ENCODE data around the gene CBFA2T2. TPM values are rescaled to one million over a fixed set of nuclear protein-coding genes. Genes with fewer than 3 reads are reported as not detected.

The CBFA2T2 gene
- total and polyA plus RNA-seq, 10 of the 15 experiments (the other 5 are each of a cell fraction or from before 2014, with no cell fraction given) = 0.61 to 8.6 (median 5.5) TPM

DNA sequence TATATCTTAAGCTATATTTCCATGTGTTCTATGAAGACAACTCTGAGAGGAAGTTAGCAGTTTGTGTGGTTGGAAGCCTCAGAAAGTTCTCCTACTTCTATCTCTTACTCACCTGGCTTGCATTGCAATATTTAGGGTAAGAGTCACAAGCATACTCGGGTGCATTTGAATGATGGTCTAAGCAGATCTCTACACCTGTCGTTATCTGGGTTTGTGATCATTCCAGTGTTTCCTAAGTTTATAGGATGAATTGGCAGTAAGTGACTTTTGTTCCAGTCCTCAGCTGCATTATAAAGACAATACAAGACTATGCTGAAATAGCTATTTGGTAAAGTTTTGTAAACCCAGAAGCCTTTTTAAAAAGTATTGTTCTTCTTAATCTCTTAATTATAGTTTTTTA is 36.9 kb downstream of the CBFA2T2 start:
- ATAC-seq = no peak
- SMC1A ChIA-PET (ENCODE audit: uncharacterized antibody, unreplicated experiment) = interaction anchor here (0.6 to 1.2 kb wide), 2 partner anchors 11 to 20 kb away, joined by 3 read pairs; no protein-coding TSS in a partner anchor
- Histone ChIP-seq H3K9ac (ENCODE audit: control insufficient read depth, insufficient read depth, low read length) (no peak overlapping the region), H3K79me2 (ENCODE audit: control insufficient read depth, insufficient read depth, low read length) (no peaks in the 10 kb centered on the region), H2AFZ (ENCODE audit: control insufficient read depth, low read depth, low read length) (no peak overlapping the region), H3K36me3 (ENCODE audit: control insufficient read depth in 2 of 2, insufficient read depth in 2 of 2, low read length in 1 of 2) (no peaks in the 10 kb centered on the region; a peak in 1 of 4 replicates), H4K20me1 (ENCODE audit: control insufficient read depth, insufficient read depth) (no peaks in the 10 kb centered on the region), H3K4me2 (ENCODE audit: control insufficient read depth, insufficient read depth) (no peak overlapping the region), H3K4me3 (no peak overlapping the region), H3K4me1 (ENCODE audit: control insufficient read depth, insufficient read depth, low read length) (peaks cover 4% of the 10 kb centered on the region; the same call in 1 of the 2 replicates), H3K9me3 (replicated peaks; ENCODE audit: control insufficient read depth, insufficient read depth, low read length) (no peaks in the 10 kb centered on the region), H3K27me3 (replicated peaks in 1 of 2; ENCODE audit: control insufficient read depth in 2 of 2, insufficient read depth in 2 of 2, low read length in 1 of 2) (no peaks in the 10 kb centered on the region), H3K27ac (ENCODE audit: control insufficient read depth, insufficient read depth) (no peak overlapping the region)
- CTCF ChIA-PET = no interaction called here
- RAD21 ChIA-PET (ENCODE audit: unreplicated experiment) = interaction anchor here (1.1 kb wide), 1 partner anchor 140 kb away, joined by 3 read pairs; the partner anchor contains the start of gene ACTL10
- intact Hi-C loops (cut with micrococcal nuclease; ENCODE audit: unreplicated experiment) (no loop called here), in situ Hi-C loops (cut with MboI) (no loop called here)
- TF ChIP-seq, protein P1, sequence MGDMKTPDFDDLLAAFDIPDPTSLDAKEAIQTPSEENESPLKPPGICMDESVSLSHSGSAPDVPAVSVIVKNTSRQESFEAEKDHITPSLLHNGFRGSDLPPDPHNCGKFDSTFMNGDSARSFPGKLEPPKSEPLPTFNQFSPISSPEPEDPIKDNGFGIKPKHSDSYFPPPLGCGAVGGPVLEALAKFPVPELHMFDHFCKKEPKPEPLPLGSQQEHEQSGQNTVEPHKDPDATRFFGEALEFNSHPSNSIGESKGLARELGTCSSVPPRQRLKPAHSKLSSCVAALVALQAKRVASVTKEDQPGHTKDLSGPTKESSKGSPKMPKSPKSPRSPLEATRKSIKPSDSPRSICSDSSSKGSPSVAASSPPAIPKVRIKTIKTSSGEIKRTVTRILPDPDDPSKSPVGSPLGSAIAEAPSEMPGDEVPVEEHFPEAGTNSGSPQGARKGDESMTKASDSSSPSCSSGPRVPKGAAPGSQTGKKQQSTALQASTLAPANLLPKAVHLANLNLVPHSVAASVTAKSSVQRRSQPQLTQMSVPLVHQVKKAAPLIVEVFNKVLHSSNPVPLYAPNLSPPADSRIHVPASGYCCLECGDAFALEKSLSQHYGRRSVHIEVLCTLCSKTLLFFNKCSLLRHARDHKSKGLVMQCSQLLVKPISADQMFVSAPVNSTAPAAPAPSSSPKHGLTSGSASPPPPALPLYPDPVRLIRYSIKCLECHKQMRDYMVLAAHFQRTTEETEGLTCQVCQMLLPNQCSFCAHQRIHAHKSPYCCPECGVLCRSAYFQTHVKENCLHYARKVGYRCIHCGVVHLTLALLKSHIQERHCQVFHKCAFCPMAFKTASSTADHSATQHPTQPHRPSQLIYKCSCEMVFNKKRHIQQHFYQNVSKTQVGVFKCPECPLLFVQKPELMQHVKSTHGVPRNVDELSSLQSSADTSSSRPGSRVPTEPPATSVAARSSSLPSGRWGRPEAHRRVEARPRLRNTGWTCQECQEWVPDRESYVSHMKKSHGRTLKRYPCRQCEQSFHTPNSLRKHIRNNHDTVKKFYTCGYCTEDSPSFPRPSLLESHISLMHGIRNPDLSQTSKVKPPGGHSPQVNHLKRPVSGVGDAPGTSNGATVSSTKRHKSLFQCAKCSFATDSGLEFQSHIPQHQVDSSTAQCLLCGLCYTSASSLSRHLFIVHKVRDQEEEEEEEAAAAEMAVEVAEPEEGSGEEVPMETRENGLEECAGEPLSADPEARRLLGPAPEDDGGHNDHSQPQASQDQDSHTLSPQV (IDR thresholded peaks at IDR 0.05) = no peak
- TF ChIP-seq SREBF1 (IDR thresholded peaks at IDR 0.05; ENCODE audit: low read length) (no peak), NRF1 (conservative IDR thresholded peaks at IDR 0.05; ENCODE audit: low read depth, low read length) (no peak), MXI1 (IDR thresholded peaks at IDR 0.05; ENCODE audit: low read depth, low read length) (no peak), STAT3 (IDR thresholded peaks at IDR 0.05; ENCODE audit: low read depth, low read length) (no peak), ZBED1 (IDR thresholded peaks at IDR 0.05; ENCODE audit: borderline replicate concordance) (no peak)
- POLR2A ChIA-PET = interaction anchor here (0.6 kb wide), 1 partner anchor 1169 kb away, joined by 4 read pairs; the partner anchor contains the start of gene ASXL1
- no TSS peak for BruUV-seq (replicated peaks)
- FAIRE-seq = no peak
- DNase-seq (ENCODE audit: low read depth, low spot score) = no peak
- 56% methylated on average over 2 of the region's 2 CpGs for WGBS (ENCODE audit: insufficient coverage, insufficient replicate concordance, low lambda C conversion rate, missing lambda C conversion rate)
